ENCODE measurements around the gene SENP5.

DNA sequence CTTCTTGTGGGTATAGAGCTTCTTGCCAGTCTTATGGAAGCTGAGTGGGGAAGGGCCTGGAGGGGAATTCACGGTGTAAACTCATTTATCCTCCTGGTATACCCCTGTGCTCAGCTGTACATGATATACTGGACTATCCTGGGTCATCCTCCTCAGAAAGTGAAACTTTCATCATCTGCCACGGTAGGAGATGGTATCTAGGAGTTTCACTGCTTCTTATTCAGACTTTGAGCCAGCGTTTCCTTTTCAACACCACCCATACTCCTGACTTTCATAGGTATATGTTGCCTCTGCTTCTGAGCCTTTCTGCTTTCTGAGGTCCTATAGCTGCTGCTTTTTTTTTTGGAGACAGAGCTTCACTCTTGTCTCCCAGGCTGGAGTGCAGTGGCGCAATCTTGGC is 15.6 kb downstream of the SENP5 start:
- TF ChIP-seq POLR2A (IDR thresholded peaks at IDR 0.05) (no peak), POLR2AphosphoS5 (IDR thresholded peaks at IDR 0.05) (no peak)
- TF ChIP-seq, protein P1, sequence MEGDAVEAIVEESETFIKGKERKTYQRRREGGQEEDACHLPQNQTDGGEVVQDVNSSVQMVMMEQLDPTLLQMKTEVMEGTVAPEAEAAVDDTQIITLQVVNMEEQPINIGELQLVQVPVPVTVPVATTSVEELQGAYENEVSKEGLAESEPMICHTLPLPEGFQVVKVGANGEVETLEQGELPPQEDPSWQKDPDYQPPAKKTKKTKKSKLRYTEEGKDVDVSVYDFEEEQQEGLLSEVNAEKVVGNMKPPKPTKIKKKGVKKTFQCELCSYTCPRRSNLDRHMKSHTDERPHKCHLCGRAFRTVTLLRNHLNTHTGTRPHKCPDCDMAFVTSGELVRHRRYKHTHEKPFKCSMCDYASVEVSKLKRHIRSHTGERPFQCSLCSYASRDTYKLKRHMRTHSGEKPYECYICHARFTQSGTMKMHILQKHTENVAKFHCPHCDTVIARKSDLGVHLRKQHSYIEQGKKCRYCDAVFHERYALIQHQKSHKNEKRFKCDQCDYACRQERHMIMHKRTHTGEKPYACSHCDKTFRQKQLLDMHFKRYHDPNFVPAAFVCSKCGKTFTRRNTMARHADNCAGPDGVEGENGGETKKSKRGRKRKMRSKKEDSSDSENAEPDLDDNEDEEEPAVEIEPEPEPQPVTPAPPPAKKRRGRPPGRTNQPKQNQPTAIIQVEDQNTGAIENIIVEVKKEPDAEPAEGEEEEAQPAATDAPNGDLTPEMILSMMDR (IDR thresholded peaks at IDR 0.05) = no peak

Data from prostate gland (tissue), 2 donors.